ENCODE results near the gene ENTPD2. TPM values are rescaled to one million over a fixed set of nuclear protein-coding genes. Genes with fewer than 3 reads are reported as not detected.

Gene ENTPD2
- total and polyA plus RNA-seq, 2 donors (not counting 3 experiments of a cell fraction or from before 2014, with no cell fraction given): not detected

GRCh38 chr9:137071282-137071681, 17.4 kb upstream of the ENTPD2 start:
- intact Hi-C loops (cut with micrococcal nuclease): no loop called here
- CTCF ChIA-PET: interaction anchor here (1.0 to 8.0 kb wide), 5 partner anchors 15 to 156 kb away, joined by 3 to 152 read pairs (median 8); partner anchors contain the start of genes ABCA2, MAN1B1, NPDC1 and RNF224
- peak overlapping the region; percentile 53 for H2AFZ ChIP-seq (ENCODE audit: low read depth, low read length)

More at GRCh38 chr9:137071282-137071681, 17.4 kb upstream of the ENTPD2 start:
- DNase-seq (ENCODE audit: low read depth, low spot score) (no peak), FAIRE-seq (no peak)
- Histone ChIP-seq H3K4me2 (ENCODE audit: insufficient read depth, low read length) (no peak overlapping the region), H3K79me2 (ENCODE audit: control insufficient read depth, insufficient read depth, low read length) (peaks cover 9% of the 10 kb centered on the region), H3K36me3 (ENCODE audit: control insufficient read depth in 2 of 2, extremely low read depth in 1 of 2, insufficient read depth in 2 of 2, low read length in 2 of 2) (no peaks in the 10 kb centered on the region), H3K4me3 (replicated peaks in 1 of 3; ENCODE audit: insufficient read depth in 1 of 3, low read depth in 1 of 3, low read length in 3 of 3) (no peak overlapping the region), H3K9me3 (replicated peaks; ENCODE audit: control insufficient read depth, insufficient read depth, low read length) (no peaks in the 10 kb centered on the region), H3K9ac (replicated peaks; ENCODE audit: extremely low read depth, insufficient read depth, low read length) (no peak overlapping the region), H4K20me1 (replicated peaks; ENCODE audit: control insufficient read depth, extremely low read depth, insufficient read depth, low read length) (no peaks in the 10 kb centered on the region), H3K27me3 (ENCODE audit: control insufficient read depth in 2 of 2, insufficient read depth in 2 of 2, low read length in 2 of 2) (no peaks in the 10 kb centered on the region), H3K27ac (ENCODE audit: insufficient read depth, low read depth, low read length) (no peak overlapping the region), H3K4me1 (ENCODE audit: control insufficient read depth, extremely low read depth, insufficient read depth, low read length) (peaks cover 11% of the 10 kb centered on the region), H3K9me1 (replicated peaks; ENCODE audit: control insufficient read depth, extremely low read depth, insufficient read depth, low read length) (no peaks in the 10 kb centered on the region)
- POLR2A ChIA-PET: no interaction called here
- dilution Hi-C loops (cut with MboI; ENCODE audit: extremely low pct_ligation_motif_present, low sequenced_read_pairs): no loop called here
- TF ChIP-seq EZH2 (IDR thresholded peaks at IDR 0.05; ENCODE audit: borderline replicate concordance, low read depth, low read length, severe bottlenecking) (no peak), MYC (IDR thresholded peaks at IDR 0.05; ENCODE audit: low read depth, low read length) (no peak), POLR2A (IDR thresholded peaks at IDR 0.05; ENCODE audit: low read depth, low read length) (no peak), FOS (IDR thresholded peaks at IDR 0.05; ENCODE audit: borderline replicate concordance, insufficient read depth, low read length) (no peak), POLR2AphosphoS5 (IDR thresholded peaks at IDR 0.05; ENCODE audit: insufficient read depth, low read depth, low read length) (no peak), JUN (IDR thresholded peaks at IDR 0.05; ENCODE audit: borderline replicate concordance, insufficient read depth, insufficient read length, low read depth) (no peak), GATA2 (IDR thresholded peaks at IDR 0.05; ENCODE audit: insufficient read depth, insufficient read length, low read depth, low read length) (no peak), MAX (IDR thresholded peaks at IDR 0.05; ENCODE audit: insufficient read depth, insufficient read length) (no peak), CTCF (IDR thresholded peaks at IDR 0.05; ENCODE audit: extremely low read depth in 1 of 2, insufficient read depth in 1 of 2, low read depth in 1 of 2, low read length in 2 of 2) (no peak)
- no TSS peak for BruUV-seq (replicated peaks)
